ENCODE measurements around the gene FAF1. TPM values are rescaled to one million over a fixed set of nuclear protein-coding genes. Genes with fewer than 3 reads are reported as not detected.

FAF1 gene
- total and polyA plus RNA-seq, 9 of the 15 experiments (the other 6 are each of a cell fraction or from before 2014, with no cell fraction given), result 48.7 to 225 (median 118) TPM

DNA sequence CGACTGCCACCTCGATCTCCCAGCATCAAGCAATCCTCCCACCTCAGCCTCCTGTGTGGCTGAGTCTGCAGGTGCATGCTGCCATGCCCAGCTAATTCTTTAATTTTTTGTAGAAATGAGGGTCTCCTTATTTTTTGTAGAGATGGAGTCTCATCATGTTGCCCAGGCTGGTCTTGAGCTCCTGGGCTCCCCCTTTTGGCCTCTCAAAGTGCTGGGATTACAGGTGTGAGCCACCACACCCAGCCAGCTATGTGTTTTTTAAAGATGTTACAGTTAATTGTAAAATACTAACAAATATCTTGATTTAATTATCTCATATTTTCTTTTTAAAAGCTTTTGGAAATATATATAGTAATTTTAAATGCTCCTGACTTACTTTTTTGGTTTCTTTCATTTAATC is 355.5 kb downstream of the FAF1 start:
- DNase-seq (ENCODE audit: extremely low read depth in 1 of 4, low spot score in 3 of 4) (no peak), ATAC-seq (peak; percentile 65), FAIRE-seq (no peak)
- Histone ChIP-seq H3K4me3 (no peak overlapping the region), H3K4me1 (replicated peaks in 1 of 2; ENCODE audit: control insufficient read depth in 2 of 2, insufficient read depth in 2 of 2, low read length in 2 of 2) (no peaks in the 10 kb centered on the region), H3K9ac (ENCODE audit: insufficient read depth in 1 of 2, low read depth in 2 of 2, low read length in 2 of 2) (no peak overlapping the region), H3K27me3 (ENCODE audit: control insufficient read depth in 2 of 2, insufficient read depth in 2 of 2, low read length in 2 of 2) (no peaks in the 10 kb centered on the region), H4K20me1 (replicated peaks; ENCODE audit: control insufficient read depth, insufficient read depth, low read length) (no peaks in the 10 kb centered on the region), H3K9me3 (replicated peaks; ENCODE audit: control insufficient read depth, insufficient read depth, low read depth, low read length) (no peaks in the 10 kb centered on the region), H2AFZ (ENCODE audit: low read depth, low read length) (no peak overlapping the region), H3K4me2 (ENCODE audit: insufficient read depth, low read length) (no peak overlapping the region), H3K9me1 (ENCODE audit: control insufficient read depth, insufficient read depth, low read length) (no peaks in the 10 kb centered on the region), H3K79me2 (ENCODE audit: control insufficient read depth, insufficient read depth, low read length) (no peaks in the 10 kb centered on the region), H3K27ac (ENCODE audit: extremely low read depth, low read depth, low read length) (no peak overlapping the region), H3K36me3 (ENCODE audit: control insufficient read depth, insufficient read depth, low read length) (no peaks in the 10 kb centered on the region)
- CTCF ChIA-PET (ENCODE audit: low intra/inter-chr PET ratio), result interaction anchor here (2.0 kb wide), 1 partner anchor 236 kb away, joined by 16 read pairs; no protein-coding TSS in a partner anchor
- in situ Hi-C loops (cut with MboI) (no loop called here), intact Hi-C loops (cut with micrococcal nuclease) (no loop called here)
- TF ChIP-seq ZBTB8A (IDR thresholded peaks at IDR 0.05; ENCODE audit: partially characterized antibody), result no peak
- TF ChIP-seq, protein P1, sequence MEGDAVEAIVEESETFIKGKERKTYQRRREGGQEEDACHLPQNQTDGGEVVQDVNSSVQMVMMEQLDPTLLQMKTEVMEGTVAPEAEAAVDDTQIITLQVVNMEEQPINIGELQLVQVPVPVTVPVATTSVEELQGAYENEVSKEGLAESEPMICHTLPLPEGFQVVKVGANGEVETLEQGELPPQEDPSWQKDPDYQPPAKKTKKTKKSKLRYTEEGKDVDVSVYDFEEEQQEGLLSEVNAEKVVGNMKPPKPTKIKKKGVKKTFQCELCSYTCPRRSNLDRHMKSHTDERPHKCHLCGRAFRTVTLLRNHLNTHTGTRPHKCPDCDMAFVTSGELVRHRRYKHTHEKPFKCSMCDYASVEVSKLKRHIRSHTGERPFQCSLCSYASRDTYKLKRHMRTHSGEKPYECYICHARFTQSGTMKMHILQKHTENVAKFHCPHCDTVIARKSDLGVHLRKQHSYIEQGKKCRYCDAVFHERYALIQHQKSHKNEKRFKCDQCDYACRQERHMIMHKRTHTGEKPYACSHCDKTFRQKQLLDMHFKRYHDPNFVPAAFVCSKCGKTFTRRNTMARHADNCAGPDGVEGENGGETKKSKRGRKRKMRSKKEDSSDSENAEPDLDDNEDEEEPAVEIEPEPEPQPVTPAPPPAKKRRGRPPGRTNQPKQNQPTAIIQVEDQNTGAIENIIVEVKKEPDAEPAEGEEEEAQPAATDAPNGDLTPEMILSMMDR (IDR thresholded peaks at IDR 0.05 in 2 of 3, conservative IDR thresholded peaks at IDR 0.05 in 1 of 3; ENCODE audit: insufficient read depth in 2 of 3, low read depth in 1 of 3, low read length in 3 of 3), result peak in 2 of 3 experiments; percentile 20 to 22; a peak in 1 of 6 replicates
- POLR2A ChIA-PET, result interaction anchor here (1.7 kb wide), 1 partner anchor 16 kb away, joined by 4 read pairs; no protein-coding TSS in a partner anchor
- 83% methylated on average over 2 of the region's 2 CpGs for WGBS (ENCODE audit: insufficient coverage, low coverage, missing lambda C conversion rate)
- BruUV-seq (replicated peaks), result no TSS peak

All from K562 (cell line).